IPS-NIHi11 (cell line): Measurements from ENCODE around the gene SMAD7.
"Not testable (repeated sequence)": the region's sequence is repeated elsewhere in the genome, so short reads cannot be mapped to it uniquely, and the experiment has no call there.

Experiments
- DNase-seq: peaks from one replicate; pipeline ENCODE4 v3.0.0; 2012; ENCODE audit warnings: mixed read lengths, low spot score

The SMAD7 gene

GRCh38 chr18:48877941-48878340 lies 72.8 kb downstream of the SMAD7 start:
- no peak for DNase-seq

DNA sequence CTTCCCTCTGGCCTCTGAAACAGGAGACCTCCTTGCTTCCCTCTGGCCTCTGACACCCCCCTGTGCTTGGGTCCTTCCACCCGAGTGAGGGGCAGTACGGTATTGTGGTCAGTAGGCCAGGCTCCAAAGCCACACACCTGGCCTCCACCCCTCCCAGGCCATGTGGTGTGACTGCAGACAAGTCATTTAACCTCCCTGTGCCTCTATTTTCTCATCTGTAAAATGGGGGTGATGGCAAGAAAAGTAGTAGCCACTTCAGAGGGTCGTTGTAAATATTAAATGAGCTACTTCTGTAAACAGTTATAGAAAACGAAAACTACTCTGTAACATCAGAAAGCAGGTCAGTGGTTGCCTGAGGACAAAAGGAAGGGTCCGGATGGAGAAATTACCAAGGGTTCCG lies 74.2 kb downstream of the SMAD7 start:
- DNase-seq: no peak

GRCh38 chr18:48875942-48876511 lies 74.7 kb downstream of the SMAD7 start:
- DNase-seq: peak; percentile 61

DNA sequence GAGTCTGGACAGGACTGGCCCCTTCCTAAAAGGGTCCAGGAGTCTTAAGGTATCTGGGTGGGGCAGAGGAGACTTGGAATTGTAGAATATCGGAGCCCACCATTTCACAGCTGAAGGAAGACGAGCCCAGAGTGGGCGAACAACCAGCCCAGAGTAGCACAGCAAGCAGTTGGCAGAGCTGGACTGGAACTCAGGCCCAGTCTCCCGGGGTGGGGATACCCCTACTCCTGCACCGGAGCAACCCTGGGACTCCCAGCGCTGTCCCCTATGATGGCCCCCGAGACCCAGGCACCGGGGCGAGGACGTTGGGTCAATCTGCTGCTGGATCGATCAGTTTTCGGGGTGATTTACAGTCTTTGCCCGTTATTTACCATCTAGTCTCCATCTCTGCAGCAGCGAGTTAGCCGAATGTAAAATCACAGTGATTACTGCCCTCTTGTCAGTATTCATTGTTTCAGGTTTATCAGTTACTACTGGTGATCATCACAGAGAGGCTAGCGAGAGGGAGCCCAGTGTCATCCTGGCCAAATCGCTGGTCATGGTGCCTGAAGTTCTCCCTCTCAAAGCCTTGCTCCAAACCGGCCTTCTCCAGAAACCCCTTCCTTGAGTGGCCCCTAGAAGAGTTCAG lies 75.3 kb downstream of the SMAD7 start:
- no peak for DNase-seq

DNA sequence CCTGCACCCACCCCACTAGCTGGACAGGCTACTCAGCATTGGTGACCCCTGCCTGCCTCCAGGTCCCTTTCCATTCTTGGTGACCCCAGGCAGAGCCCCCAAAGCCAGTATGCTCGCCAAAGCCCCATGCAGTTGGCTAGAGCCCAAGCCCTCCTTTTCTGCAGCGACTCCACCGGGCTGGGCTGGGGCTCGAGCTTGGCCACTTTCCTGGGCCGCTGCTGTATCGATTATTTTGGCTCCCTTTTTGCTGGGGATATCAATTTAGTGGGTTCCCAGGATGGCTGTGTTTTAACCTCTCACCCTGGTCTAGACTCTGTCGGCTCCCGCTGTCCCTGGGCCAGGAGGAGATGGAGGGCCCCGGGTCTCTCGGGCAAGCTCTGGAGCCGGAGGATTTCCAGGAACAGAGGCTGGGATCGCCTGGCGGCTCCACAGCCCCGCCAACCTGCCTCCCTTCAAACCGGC lies 76.0 kb downstream of the SMAD7 start:
- DNase-seq: no peak

DNA sequence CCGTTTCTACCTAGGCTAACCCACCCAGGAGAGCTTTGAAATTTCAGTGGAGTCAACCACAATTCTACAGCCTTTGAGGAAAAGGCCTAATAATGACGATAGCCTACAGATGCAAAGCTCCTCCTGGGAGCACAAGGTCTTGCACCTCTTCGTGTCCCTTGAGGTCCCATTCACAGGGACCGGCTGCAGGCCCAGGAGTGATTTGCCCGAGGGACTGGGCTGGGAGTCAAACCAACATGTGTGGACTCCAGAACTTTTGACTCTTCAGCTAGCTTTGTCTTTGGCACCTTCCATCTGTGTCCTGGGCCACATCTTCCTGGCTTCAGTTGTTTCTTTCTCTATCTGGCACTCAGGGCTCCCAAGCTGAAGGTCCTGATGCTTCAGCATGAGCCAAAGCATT lies 76.5 kb downstream of the SMAD7 start:
- no peak for DNase-seq

- DNase-seq: no peak
Measured at GRCh38 chr18:48872234-48873145, 78.3 kb downstream of the SMAD7 start.

- no peak for DNase-seq
Measured at GRCh38 chr18:48871391-48872166, 79.2 kb downstream of the SMAD7 start.

DNA sequence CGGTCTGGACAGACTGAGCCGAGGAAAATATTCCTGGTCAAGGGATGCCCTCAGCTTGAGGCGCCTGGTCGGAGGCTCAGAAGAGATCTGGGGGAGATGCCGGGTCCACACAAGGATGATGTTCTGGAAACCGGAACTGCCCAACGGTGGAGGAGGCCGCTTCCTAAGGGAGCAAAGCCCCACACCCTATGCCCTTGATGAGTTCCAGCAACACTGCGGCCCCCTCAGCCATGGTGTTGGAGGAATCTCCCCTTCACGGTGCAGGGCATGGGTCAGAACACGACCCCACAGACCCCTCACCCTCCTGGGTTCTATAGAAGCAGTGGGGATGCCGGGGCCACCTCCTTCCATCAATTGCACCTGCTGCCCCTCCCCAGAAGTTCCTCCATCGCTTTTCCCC lies 79.8 kb downstream of the SMAD7 start:
- not testable (repeated sequence) for DNase-seq
